Measurements from ENCODE around the gene POTEC. TPM values are rescaled to one million over a fixed set of nuclear protein-coding genes. Genes with fewer than 3 reads are reported as not detected.
"Not testable (repeated sequence)": the region's sequence is repeated elsewhere in the genome, so short reads cannot be mapped to it uniquely, and the experiment has no call there.

The POTEC gene
- total RNA-seq, 2 donors from 2014 or later = 4.0 TPM; not detected in 1

GRCh38 chr18:14475520-14475919 is 67.9 kb downstream of the POTEC start:
- 85 to 92% methylated on average over 6 to 8 of the region's 15 CpGs for WGBS, 2 donors
- H3K36me3 ChIP-seq (replicated peaks in 1 of 2; ENCODE audit: insufficient read depth in 1 of 2, low read depth in 2 of 2); H3K27me3 ChIP-seq; DNase-seq; H3K9me3 ChIP-seq; H3K27ac ChIP-seq; intact Hi-C loops (cut with DNase I); H3K4me3 ChIP-seq; H3K4me1 ChIP-seq; ATAC-seq: not testable (repeated sequence)

GRCh38 chr18:14474752-14475151 is 68.6 kb downstream of the POTEC start:
- H3K36me3 ChIP-seq (replicated peaks in 1 of 2; ENCODE audit: insufficient read depth in 1 of 2, low read depth in 2 of 2); ATAC-seq; H3K27me3 ChIP-seq; H3K4me1 ChIP-seq; DNase-seq; H3K4me3 ChIP-seq; H3K27ac ChIP-seq; H3K9me3 ChIP-seq; intact Hi-C loops (cut with DNase I): not testable (repeated sequence)
- WGBS, 2 donors = 89% methylated on average over 14 of the region's 22 CpGs; no CpG with 5 or more reads in 1 of the 2 donors

GRCh38 chr18:14474007-14474720 is 69.2 kb downstream of the POTEC start:
- H3K27ac ChIP-seq; H3K4me1 ChIP-seq; H3K4me3 ChIP-seq; H3K27me3 ChIP-seq; ATAC-seq; H3K9me3 ChIP-seq; DNase-seq; intact Hi-C loops (cut with DNase I); H3K36me3 ChIP-seq (replicated peaks in 1 of 2; ENCODE audit: insufficient read depth in 1 of 2, low read depth in 2 of 2): not testable (repeated sequence)
- WGBS, 2 donors = 83 to 89% methylated on average over 5 to 12 of the region's 38 CpGs

- H3K36me3 ChIP-seq (replicated peaks in 1 of 2; ENCODE audit: insufficient read depth in 1 of 2, low read depth in 2 of 2); H3K27me3 ChIP-seq; ATAC-seq; H3K4me1 ChIP-seq; DNase-seq; H3K9me3 ChIP-seq; intact Hi-C loops (cut with DNase I); H3K27ac ChIP-seq; H3K4me3 ChIP-seq: not testable (repeated sequence)
- WGBS, 2 donors = 73 to 82% methylated on average over 5 to 13 of the region's 23 CpGs
Observed at GRCh38 chr18:14473250-14474006, 70.0 kb downstream of the POTEC start.

GRCh38 chr18:14471286-14471685 is 72.1 kb downstream of the POTEC start:
- H3K4me1 ChIP-seq; H3K9me3 ChIP-seq; DNase-seq; H3K27ac ChIP-seq; ATAC-seq; intact Hi-C loops (cut with DNase I); H3K4me3 ChIP-seq; H3K36me3 ChIP-seq (replicated peaks in 1 of 2; ENCODE audit: insufficient read depth in 1 of 2, low read depth in 2 of 2); H3K27me3 ChIP-seq: not testable (repeated sequence)
- WGBS, 2 donors = 33 to 64% methylated on average over 3 of the region's 3 CpGs

GRCh38 chr18:14470446-14470845 is 73.0 kb downstream of the POTEC start:
- H3K4me3 ChIP-seq; H3K4me1 ChIP-seq; H3K27ac ChIP-seq; H3K36me3 ChIP-seq (replicated peaks in 1 of 2; ENCODE audit: insufficient read depth in 1 of 2, low read depth in 2 of 2); ATAC-seq; DNase-seq; H3K9me3 ChIP-seq; H3K27me3 ChIP-seq; intact Hi-C loops (cut with DNase I): not testable (repeated sequence)
- WGBS, 2 donors = 49 to 63% methylated on average over 3 of the region's 3 CpGs

- H3K4me1 ChIP-seq; intact Hi-C loops (cut with DNase I); H3K27me3 ChIP-seq; ATAC-seq; H3K9me3 ChIP-seq; H3K4me3 ChIP-seq; H3K27ac ChIP-seq; H3K36me3 ChIP-seq (replicated peaks in 1 of 2; ENCODE audit: insufficient read depth in 1 of 2, low read depth in 2 of 2); DNase-seq: not testable (repeated sequence)
Observed at GRCh38 chr18:14470046-14470445, 73.4 kb downstream of the POTEC start.

- H3K9me3 ChIP-seq; H3K36me3 ChIP-seq (replicated peaks in 1 of 2; ENCODE audit: insufficient read depth in 1 of 2, low read depth in 2 of 2); DNase-seq; intact Hi-C loops (cut with DNase I); H3K4me3 ChIP-seq; H3K27ac ChIP-seq; ATAC-seq; H3K27me3 ChIP-seq; H3K4me1 ChIP-seq: not testable (repeated sequence)
- 36 to 56% methylated on average over 1 of the region's 1 CpG for WGBS, 2 donors
Observed at GRCh38 chr18:14465989-14466388, 77.4 kb downstream of the POTEC start.

Small RNA genes lying within 50 kb of the gene (small RNA-seq; reads per million reads assigned to genes)
- not detected for gene RNU6-1021P

Other genes starting within 250 kb of the POTEC start
- 1 to 10 TPM in 1 of 2 donors, under 1 TPM in 1; 0.26 to 5.9 TPM for gene ANKRD30B, start 204.6 kb upstream of the POTEC start, total RNA-seq

Data from body of pancreas (tissue), 4 donors.